ENCODE data around the gene PCBP3.
"Not testable (repeated sequence)": the region's sequence is repeated elsewhere in the genome, so short reads cannot be mapped to it uniquely, and the experiment has no call there.

Gene PCBP3

GRCh38 chr21:45613881-45614280, 29.6 kb upstream of the PCBP3 start:
- no peak for DNase-seq

GRCh38 chr21:45615145-45615711, 28.3 kb upstream of the PCBP3 start:
- no peak for DNase-seq

- no peak for DNase-seq
Observed at GRCh38 chr21:45617021-45617921, 26.3 kb upstream of the PCBP3 start.

- DNase-seq: no peak
Observed at GRCh38 chr21:45618287-45618686, 25.2 kb upstream of the PCBP3 start.

GRCh38 chr21:45618846-45619485, 24.6 kb upstream of the PCBP3 start:
- DNase-seq: no peak

- no peak for DNase-seq
Observed at GRCh38 chr21:45620201-45620923, 23.2 kb upstream of the PCBP3 start.

GRCh38 chr21:45621435-45622331, 21.8 kb upstream of the PCBP3 start:
- not testable (repeated sequence) for DNase-seq

GRCh38 chr21:45622416-45623097, 21.0 kb upstream of the PCBP3 start:
- no peak for DNase-seq

GRCh38 chr21:45623436-45623835, 20.1 kb upstream of the PCBP3 start:
- no peak for DNase-seq

GRCh38 chr21:45626127-45626526, 17.4 kb upstream of the PCBP3 start:
- DNase-seq: not testable (repeated sequence)

GRCh38 chr21:45629046-45629981, 14.2 kb upstream of the PCBP3 start:
- DNase-seq: no peak

- DNase-seq: no peak
Observed at GRCh38 chr21:45630066-45630694, 13.3 kb upstream of the PCBP3 start.

GRCh38 chr21:45630876-45631275, 12.6 kb upstream of the PCBP3 start:
- no peak for DNase-seq

GRCh38 chr21:45631540-45631939, 12.0 kb upstream of the PCBP3 start:
- DNase-seq: no peak

GRCh38 chr21:45632160-45632559, 11.4 kb upstream of the PCBP3 start:
- DNase-seq: no peak

- DNase-seq: no peak
Observed at GRCh38 chr21:45632637-45633251, 10.8 kb upstream of the PCBP3 start.

- no peak for DNase-seq
Observed at GRCh38 chr21:45634511-45635183, 8.9 kb upstream of the PCBP3 start.

GRCh38 chr21:45635271-45636151, 8.0 kb upstream of the PCBP3 start:
- DNase-seq: no peak
